COLO829 (cell line): ENCODE measurements around the gene TMTC1.

Experiments used
- DNase-seq: peaks from one replicate; pipeline ENCODE4 v3.0.0; 2012; ENCODE audit warnings: low spot score

TMTC1 gene

DNA sequence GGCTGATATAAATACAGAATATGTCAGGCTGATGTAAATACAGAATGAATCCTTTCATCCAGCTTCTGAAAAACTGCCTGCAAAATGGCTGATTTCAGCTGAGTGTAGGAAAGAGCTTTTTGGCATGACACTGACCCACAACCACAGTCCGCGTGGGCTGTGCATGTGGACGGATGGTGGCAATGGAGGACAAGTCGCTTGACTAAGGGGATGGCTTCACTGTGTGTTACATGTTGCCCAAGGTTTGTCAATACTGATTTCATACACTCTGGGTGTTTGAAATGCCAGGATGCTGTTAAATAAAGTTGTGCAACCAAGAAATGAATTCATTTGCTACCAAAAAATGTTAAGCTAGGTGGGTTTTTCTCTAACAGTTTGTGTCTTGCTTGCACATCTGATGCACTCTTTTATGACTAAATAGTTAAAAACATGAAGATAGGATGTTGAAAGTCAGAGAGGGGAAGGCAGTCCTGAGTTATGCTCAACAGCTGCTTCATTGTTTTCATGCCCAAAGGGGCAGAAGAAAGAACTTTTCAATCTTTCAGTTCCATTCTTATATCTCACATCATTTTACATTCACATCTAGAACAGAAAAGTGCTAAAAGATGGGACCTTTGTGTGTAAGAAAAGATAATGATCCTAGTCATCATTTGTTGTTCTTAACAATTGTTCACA lies 249.8 kb downstream of the TMTC1 start:
- DNase-seq = no peak

- DNase-seq = no peak
These were observed 252.3 kb downstream of the TMTC1 start for GRCh38 chr12:29531471-29531870.

DNA sequence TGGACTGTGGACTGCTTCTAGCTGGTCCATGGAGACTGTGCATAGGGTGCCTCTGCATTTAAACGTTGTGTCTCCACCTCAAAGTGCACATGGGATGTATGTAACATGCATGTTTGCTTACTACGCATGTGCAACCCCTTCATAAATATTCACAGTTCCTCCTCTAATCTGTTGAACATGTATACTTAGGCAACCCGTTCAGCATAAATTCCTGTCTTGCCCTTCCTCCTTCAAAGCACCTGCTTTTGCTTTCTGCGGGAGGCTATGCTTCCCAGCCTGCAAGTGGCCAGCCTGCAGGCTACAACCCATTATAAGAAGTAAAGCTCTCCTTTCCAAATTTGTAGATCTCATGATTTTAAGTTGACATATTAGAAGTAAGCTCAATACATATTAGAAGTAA lies 253.3 kb downstream of the TMTC1 start:
- no peak for DNase-seq

GRCh38 chr12:29528161-29528560 lies 255.6 kb downstream of the TMTC1 start:
- DNase-seq = no peak

DNA sequence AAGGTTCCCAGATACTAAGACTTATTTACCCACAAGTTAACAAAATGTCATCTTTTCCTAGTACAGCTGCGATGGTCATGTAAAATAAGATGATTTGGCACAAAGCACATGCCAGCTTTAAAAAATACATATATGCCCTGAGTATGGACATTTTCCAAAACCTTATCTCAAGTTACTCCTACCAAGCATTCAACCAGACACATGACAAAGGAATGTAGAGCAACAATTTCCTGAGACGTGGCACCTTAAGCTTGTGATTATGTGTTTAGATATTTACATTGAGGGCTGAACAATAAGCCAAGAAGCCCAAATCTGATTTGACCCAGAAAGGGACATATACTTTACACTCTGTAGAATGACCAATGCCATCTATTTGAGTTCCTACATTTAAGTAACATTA lies 261.8 kb downstream of the TMTC1 start:
- DNase-seq = no peak

DNA sequence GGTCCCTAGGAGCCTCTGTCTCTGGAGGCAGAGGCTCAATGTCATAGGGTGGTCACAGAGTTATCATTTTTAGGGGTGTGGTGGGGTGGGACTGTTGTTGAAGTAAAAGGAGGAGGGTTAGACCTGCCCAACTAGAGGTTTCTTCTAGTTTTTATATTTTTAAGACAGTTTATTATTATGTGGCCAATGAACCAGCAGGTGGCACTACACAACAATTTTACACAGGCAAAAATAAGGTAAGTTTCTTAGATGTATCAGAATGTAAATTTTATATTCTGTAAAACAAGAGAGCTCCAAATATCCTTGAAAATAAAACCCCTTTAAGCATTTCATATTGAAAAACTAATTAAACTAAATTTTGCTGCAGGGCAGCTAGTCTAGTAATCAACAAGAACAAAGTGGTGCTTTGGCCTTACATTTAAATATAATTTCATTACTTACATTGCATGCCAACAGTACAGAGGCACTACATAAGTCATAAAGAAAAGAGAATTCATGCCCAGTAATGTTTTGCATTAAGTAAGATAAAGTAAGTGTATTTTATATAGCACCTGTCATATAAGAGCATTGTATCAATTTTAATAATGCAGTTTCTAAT lies 264.1 kb downstream of the TMTC1 start:
- DNase-seq = peak; percentile 15

GRCh38 chr12:29518407-29518806 lies 265.3 kb downstream of the TMTC1 start:
- DNase-seq = no peak

DNA sequence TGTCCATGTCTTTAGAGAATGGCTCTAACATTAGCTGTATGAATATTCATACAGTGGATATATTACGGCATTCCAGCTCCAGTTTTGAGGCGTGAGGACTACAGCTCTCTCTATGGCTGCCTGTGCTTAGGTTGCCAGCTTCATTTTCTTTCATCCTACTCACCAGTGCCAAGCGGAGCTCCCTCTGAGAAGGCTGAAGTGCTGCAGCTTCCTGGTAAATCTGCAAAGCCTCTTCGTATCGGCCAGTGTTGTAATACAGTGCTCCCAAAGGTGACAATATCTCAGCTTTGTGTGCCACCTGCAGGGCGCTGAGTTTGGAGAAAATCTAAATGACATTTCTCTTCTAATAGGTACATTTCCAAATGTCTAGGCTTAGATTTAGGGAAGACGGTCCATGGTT lies 266.5 kb downstream of the TMTC1 start:
- no peak for DNase-seq

DNA sequence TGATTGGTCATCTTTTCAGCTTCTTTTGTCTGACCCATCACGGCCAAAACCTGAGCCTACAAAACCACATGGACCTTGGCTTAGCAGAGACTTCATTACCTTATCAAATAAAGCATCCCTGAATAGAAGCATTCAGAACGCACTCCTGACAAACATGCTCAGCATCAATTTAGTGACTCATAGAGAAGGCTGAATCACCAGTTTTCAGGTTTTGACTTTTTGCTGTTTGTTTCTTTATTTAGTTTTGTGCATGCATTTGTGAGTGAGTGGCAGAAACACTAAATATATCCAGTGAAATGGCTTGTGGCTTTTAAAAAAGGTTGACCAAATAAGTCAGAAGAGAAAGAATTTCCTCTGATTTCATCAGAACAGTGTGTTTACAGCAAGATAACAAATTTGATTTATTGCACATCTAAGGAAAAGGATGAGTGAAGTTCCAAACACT lies 267.3 kb downstream of the TMTC1 start:
- peak; percentile 65 for DNase-seq

DNA sequence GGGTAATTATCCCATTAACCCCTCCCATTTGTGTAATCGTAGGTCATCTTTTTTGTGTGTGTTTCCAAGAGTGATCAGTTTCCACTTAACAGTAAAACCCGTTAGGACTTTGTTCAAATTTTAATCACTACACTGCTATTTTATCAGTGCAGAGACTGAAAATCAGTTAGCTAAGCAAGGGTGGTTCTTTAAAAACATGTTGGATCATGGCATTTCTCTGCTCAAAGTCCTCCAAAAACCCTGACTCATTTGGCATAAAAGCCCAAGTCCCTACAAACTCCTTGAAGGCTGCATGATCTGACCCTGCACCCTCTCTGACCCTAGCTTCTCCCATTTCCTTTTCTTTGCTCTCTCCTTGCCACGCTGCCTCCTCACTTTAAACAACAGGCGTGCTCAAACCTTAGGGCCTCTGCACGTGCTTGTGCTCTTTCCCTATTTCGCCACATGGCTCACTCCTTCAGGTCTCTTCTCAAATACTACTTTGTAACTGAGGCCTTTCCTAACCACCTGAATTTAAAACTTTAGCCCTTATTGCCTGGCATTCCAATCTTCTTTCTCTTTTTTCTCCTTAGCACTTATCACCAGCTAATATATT lies 273.1 kb downstream of the TMTC1 start:
- DNase-seq = no peak

GRCh38 chr12:29509503-29509902 lies 274.2 kb downstream of the TMTC1 start:
- DNase-seq = no peak

DNA sequence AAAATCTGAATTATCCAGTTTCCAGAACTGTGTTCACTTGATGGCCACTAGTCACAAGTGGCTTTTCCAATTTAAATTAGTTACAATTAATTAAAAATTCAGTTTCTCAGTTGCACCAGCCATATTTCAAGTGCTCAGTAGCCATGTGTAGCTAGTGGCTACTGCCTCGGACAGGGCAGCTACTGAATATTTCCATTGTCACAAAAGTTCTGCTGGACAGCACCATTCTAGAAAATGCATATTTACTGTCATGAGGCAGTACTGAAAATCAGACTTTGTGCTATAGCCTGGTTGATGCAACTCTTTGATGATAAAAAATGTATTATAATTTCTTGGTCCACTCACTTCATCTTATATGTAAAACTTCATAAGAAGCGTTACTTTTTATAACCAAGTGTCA lies 274.8 kb downstream of the TMTC1 start:
- no peak for DNase-seq

DNA sequence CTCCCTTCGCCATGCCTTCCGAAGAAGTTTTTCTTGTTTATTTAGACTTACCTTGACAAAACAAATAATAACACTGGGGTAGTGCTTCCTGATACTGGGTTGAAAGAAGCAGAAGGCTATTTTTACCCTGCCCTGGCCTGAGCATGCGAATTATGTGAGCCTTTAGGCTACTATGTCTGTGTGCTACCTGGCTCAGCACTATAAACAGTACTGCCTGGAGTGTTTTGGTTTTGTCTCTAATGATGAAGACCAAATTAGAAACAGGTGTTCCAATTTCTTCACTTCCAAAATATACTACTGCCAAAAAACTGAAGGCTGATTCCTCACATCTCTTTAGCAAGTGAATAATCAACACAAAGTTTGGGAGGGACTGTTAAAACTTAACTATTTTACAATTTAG lies 278.6 kb downstream of the TMTC1 start:
- no peak for DNase-seq

- DNase-seq = no peak
These were observed 280.5 kb downstream of the TMTC1 start for GRCh38 chr12:29503283-29503682.

DNA sequence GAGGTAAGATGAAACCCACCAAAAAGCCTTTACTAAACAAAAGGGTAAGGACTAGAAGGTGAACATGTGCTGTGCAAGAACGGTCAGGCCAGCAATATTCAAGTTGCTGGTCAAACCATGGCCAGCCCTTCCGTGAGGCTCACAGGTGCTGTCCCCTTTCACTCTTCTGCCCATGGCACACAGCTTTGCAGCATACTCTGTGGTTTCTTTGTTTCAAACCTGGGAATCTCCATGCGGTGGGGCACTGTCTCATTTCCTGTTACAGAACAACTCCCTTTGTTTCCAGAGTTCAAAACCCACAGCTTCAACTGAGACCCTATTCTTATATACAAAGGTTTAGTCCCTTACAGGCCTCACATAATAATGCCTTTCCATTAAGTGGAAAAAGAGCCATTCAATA lies 284.5 kb downstream of the TMTC1 start:
- no peak for DNase-seq

- no peak for DNase-seq
These were observed 286.2 kb downstream of the TMTC1 start, which contains the start of gene OVCH1 for GRCh38 chr12:29497588-29497987. Gene OVCH1, minus strand, starts transcription at chr12:29497686. Its CDS starts 0 bp downstream, at chr12:29497686.

- no peak for DNase-seq
These were observed 290.9 kb downstream of the TMTC1 start for GRCh38 chr12:29492891-29493290.

- no peak for DNase-seq
These were observed 296.8 kb downstream of the TMTC1 start for GRCh38 chr12:29486972-29487371.

GRCh38 chr12:29463198-29463597 lies 320.5 kb downstream of the TMTC1 start:
- DNase-seq = no peak

GRCh38 chr12:29460082-29460481 lies 323.7 kb downstream of the TMTC1 start:
- no peak for DNase-seq

- DNase-seq = peak; percentile 88
These were observed 328.7 kb downstream of the TMTC1 start for GRCh38 chr12:29455087-29455486.

- no peak for DNase-seq
These were observed 331.9 kb downstream of the TMTC1 start for GRCh38 chr12:29451888-29452287.
